IMR-90 (cell line): ENCODE measurements around the gene ZBTB26. TPM values are rescaled to one million over a fixed set of nuclear protein-coding genes. Genes with fewer than 3 reads are reported as not detected.
A peak's percentile ranks its signal among the peaks of the same experiment; 100 is the strongest.

Experiments used
- ATAC-seq: fragments of 200-7000 bp; cut with Tn5 transposase; 2 replicates; pipeline ENCODE4 v1.9.1; 2020; ENCODE audit warnings: low read depth, mild to moderate bottlenecking, moderate library complexity
- BruUV-seq: library from RNA; stranded (reverse); fragments of 400-500 nt; replicated peaks from 2 replicates; lab custom pipeline; 2021; lab: Mats Ljungman, UMichigan
- CTCF ChIA-PET: fragments of 300-600 bp; formaldehyde crosslinking; extraction: SDS; loops from one replicate; lab custom pipeline; 2021; ENCODE audit warnings: antibody characterized with exemption; lab: Yijun Ruan, JAX
- POLR2A ChIA-PET: fragments of 300-600 bp; sonication (Branson Sonifier 250); formaldehyde crosslinking; loops from one replicate; lab custom pipeline; 2022; ENCODE audit warnings: antibody characterized with exemption; ENCODE audit not compliant: unreplicated experiment; lab: Charles Lee
- DNase-seq: peaks from one replicate; pipeline ENCODE4 v3.0.0; 2013
- H2AFZ ChIP-seq: replicated peaks from 2 replicates; pipeline ENCODE3; 2013; ENCODE audit warnings: low read length, mild to moderate bottlenecking; ENCODE audit not compliant: poor library complexity
- H2AK5ac ChIP-seq: 2 replicates; pipeline ENCODE4 v1.6.1; 2013; ENCODE audit warnings: low read depth, low read length, inconsistent platforms
- H2AK9ac ChIP-seq: replicated peaks from 2 replicates; pipeline ENCODE3; 2013; ENCODE audit warnings: mild to moderate bottlenecking, low read depth, low read length, moderate library complexity; ENCODE audit not compliant: poor library complexity
- H2BK120ac ChIP-seq: 2 replicates; pipeline ENCODE4 v1.6.1; 2013; ENCODE audit warnings: low read depth, low read length, inconsistent platforms
- H2BK15ac ChIP-seq: 3 replicates; pipeline ENCODE4 v1.6.1; 2013; ENCODE audit warnings: low read depth, low read length, inconsistent platforms
- H2BK20ac ChIP-seq: 2 replicates; pipeline ENCODE4 v1.6.1; 2013; ENCODE audit warnings: low read depth, mild to moderate bottlenecking, inconsistent platforms, low read length, moderate library complexity
- H2BK5ac ChIP-seq: 2 replicates; pipeline ENCODE4 v1.6.1; 2013; ENCODE audit warnings: mild to moderate bottlenecking, low read depth, low read length, inconsistent platforms; ENCODE audit not compliant: poor library complexity, severe bottlenecking
- H3K14ac ChIP-seq: replicated peaks from 2 replicates; pipeline ENCODE4 v1.6.1; 2013; ENCODE audit warnings: low read depth, low read length, inconsistent platforms
- H3K18ac ChIP-seq: 2 replicates; pipeline ENCODE4 v1.6.1; 2013; ENCODE audit warnings: low read depth, low read length, control low read depth
- H3K23ac ChIP-seq: 2 replicates; pipeline ENCODE4 v1.6.1; 2013; ENCODE audit warnings: low read depth, low read length, inconsistent platforms
- H3K27ac ChIP-seq: 2 replicates; pipeline ENCODE4 v1.5.1; 2013; ENCODE audit warnings: mild to moderate bottlenecking, control low read depth, low read length; ENCODE audit not compliant: insufficient read depth
- H3K27me3 ChIP-seq: 2 replicates; pipeline ENCODE4 v1.6.1; 2013; ENCODE audit warnings: low read length; ENCODE audit not compliant: control insufficient read depth, insufficient read depth
- H3K36me3 ChIP-seq: 2 replicates; pipeline ENCODE4 v1.6.1; 2013; ENCODE audit warnings: low read length, mixed read lengths; ENCODE audit not compliant: control insufficient read depth, insufficient read depth
- H3K4ac ChIP-seq: 2 replicates; pipeline ENCODE4 v1.6.1; 2013; ENCODE audit warnings: low read depth, low read length, inconsistent platforms
- H3K4me1 ChIP-seq: 2 replicates; pipeline ENCODE4 v1.6.1; 2013; ENCODE audit warnings: low read length, mixed read lengths; ENCODE audit not compliant: control insufficient read depth, insufficient read depth
- H3K4me2 ChIP-seq: 2 replicates; pipeline ENCODE4 v1.6.1; 2013; ENCODE audit warnings: low read depth, mild to moderate bottlenecking, control low read depth, low read length, moderate library complexity
- H3K4me3 ChIP-seq: 2 replicates; pipeline ENCODE4 v1.5.1; 2013; ENCODE audit warnings: low read depth, mild to moderate bottlenecking, control low read depth, low read length, moderate library complexity; ENCODE audit not compliant: insufficient read depth
- H3K56ac ChIP-seq: 2 replicates; pipeline ENCODE4 v1.6.1; 2013; ENCODE audit warnings: low read length, inconsistent platforms; ENCODE audit not compliant: insufficient read depth; ENCODE audit errors: extremely low read depth
- H3K79me1 ChIP-seq, 2 experiments: 2 replicates each; pipeline ENCODE4 v1.6.1; 2013; ENCODE audit warnings: low read length in 2 of 2, inconsistent platforms in 1 of 2, low read depth in 1 of 2
- H3K9ac ChIP-seq: 2 replicates; pipeline ENCODE4 v1.6.1; 2013; ENCODE audit warnings: low read depth, low read length, control low read depth
- H3K9me1 ChIP-seq: 2 replicates; pipeline ENCODE4 v1.6.1; 2013; ENCODE audit warnings: low read length, inconsistent platforms; ENCODE audit not compliant: insufficient read depth
- H3K9me3 ChIP-seq: 2 replicates; pipeline ENCODE4 v1.6.1; 2013; ENCODE audit warnings: low read length; ENCODE audit not compliant: control insufficient read depth, insufficient read depth
- H4K20me1 ChIP-seq: 2 replicates; pipeline ENCODE4 v1.6.1; 2013; ENCODE audit warnings: low read length, inconsistent platforms; ENCODE audit not compliant: insufficient read depth
- H4K5ac ChIP-seq: 2 replicates; pipeline ENCODE4 v1.6.1; 2013; ENCODE audit warnings: mild to moderate bottlenecking, low read depth, low read length, control low read depth
- H4K8ac ChIP-seq, 2 experiments: 2 replicates each; pipeline ENCODE4 v1.6.1; 2013; ENCODE audit warnings: low read depth in 2 of 2, low read length in 2 of 2, control low read depth in 1 of 2, inconsistent platforms in 1 of 2
- H4K91ac ChIP-seq: 2 replicates; pipeline ENCODE4 v1.6.1; 2013; ENCODE audit warnings: low read depth, low read length, inconsistent platforms; ENCODE audit not compliant: insufficient read depth
- BHLHE40 ChIP-seq: fragments of 150-350 bp; IDR thresholded peaks from 2 replicates; pipeline ENCODE4 v1.6.1; 2016; ENCODE audit warnings: mild to moderate bottlenecking, low read depth, low read length
- CHD1 ChIP-seq: IDR thresholded peaks from 2 replicates; pipeline ENCODE4 v1.6.1; 2012; ENCODE audit warnings: low read depth, low read length, improper control_type of control experiment
- MAFK ChIP-seq: IDR thresholded peaks from 2 replicates; pipeline ENCODE4 v1.6.1; 2012; ENCODE audit warnings: low read depth, low read length, improper control_type of control experiment
- MAZ ChIP-seq: IDR thresholded peaks from 2 replicates; pipeline ENCODE4 v1.6.1; 2012; ENCODE audit warnings: low read depth, mild to moderate bottlenecking, low read length, improper control_type of control experiment, moderate library complexity, borderline replicate concordance
- RCOR1 ChIP-seq: IDR thresholded peaks from 2 replicates; pipeline ENCODE4 v1.6.1; 2012; ENCODE audit warnings: mild to moderate bottlenecking, low read length, improper control_type of control experiment; ENCODE audit not compliant: insufficient replicate concordance
- RFX5 ChIP-seq: IDR thresholded peaks from 2 replicates; pipeline ENCODE4 v1.8.0; 2012; ENCODE audit warnings: low read depth, mild to moderate bottlenecking, low read length, moderate library complexity
- WGBS, 2 experiments: methylation state at CpG; one replicate each; pipeline versions ENCODE4 v1.1.5 to v1.1.7; 2013; ENCODE audit warnings: missing lambda C conversion rate in 2 of 2; ENCODE audit not compliant: insufficient read length in 1 of 2; ENCODE audit errors: extremely low coverage in 2 of 2; 5-methylcytosine and 5-hydroxymethylcytosine counted together
- dilution Hi-C: fragments of 300-500 bp; cut with HindIII; formaldehyde crosslinking; loops from one replicate; pipeline ENCODE4 v1.14.3; 2018; ENCODE audit warnings: low sequenced_read_pairs; ENCODE audit not compliant: unreplicated experiment
- in situ Hi-C: fragments of 300-500 bp; cut with MboI; formaldehyde crosslinking; loops from 3 replicates; pipeline ENCODE4 v1.14.3; 2019; ENCODE audit warnings: low sequenced_read_pairs, inconsistent platforms, mixed read lengths
- intact Hi-C: fragments of 100-400 bp; cut with micrococcal nuclease; formaldehyde crosslinking; loops from 2 replicates; pipeline ENCODE4 v1.10.0; 2022
- polyA plus RNA-seq, 3 experiments: library from polyadenylated mRNA; depleted of rRNA; stranded (reverse); fragments of >200 nt; gene quantifications; 2 replicates each; pipeline ENCODE4 v1.2.3, GENCODE V29; 2012; ENCODE audit warnings: low replicate concordance in 1 of 3
- total RNA-seq: library from RNA; depleted of rRNA; stranded (reverse); fragments of >200 nt; gene quantifications from 2 replicates; pipeline ENCODE4 v1.2.3, GENCODE V29; 2012
- TF ChIP-seq, protein P1 (sequence below): fragments of 150-350 bp; IDR thresholded peaks from 2 replicates; pipeline ENCODE4 v1.6.1; 2017; ENCODE audit warnings: mild to moderate bottlenecking, antibody characterized with exemption, low read length, low read depth

ZBTB26 gene
- total and polyA plus RNA-seq, 2 of the 4 experiments (the other 2 are of a cell fraction) = 3.1 to 6.1 TPM

- H4K5ac ChIP-seq = no peak overlapping the region
- POLR2A ChIA-PET = no interaction called here
- H2AFZ ChIP-seq = no peak overlapping the region
- DNase-seq (no peak), ATAC-seq (no peak)
- H3K14ac ChIP-seq = no peak overlapping the region
- in situ Hi-C loops (no loop called here), dilution Hi-C loops (no loop called here), intact Hi-C loops (loop anchor here (5.0 kb wide), 1 partner anchor 46 kb away; no protein-coding TSS in a partner anchor)
- peaks cover 11 to 48% of the 10 kb centered on the region in 2 experiments for H3K79me1 ChIP-seq
- no peak overlapping the region for H3K9ac ChIP-seq
- H3K9me1 ChIP-seq = no peaks in the 10 kb centered on the region
- TF ChIP-seq RCOR1 (no peak), BHLHE40 (no peak), RFX5 (no peak), MAFK (peak; percentile 68; the same call in 1 of the 2 replicates), MAZ (no peak), CHD1 (no peak)
- TF ChIP-seq, protein P1, sequence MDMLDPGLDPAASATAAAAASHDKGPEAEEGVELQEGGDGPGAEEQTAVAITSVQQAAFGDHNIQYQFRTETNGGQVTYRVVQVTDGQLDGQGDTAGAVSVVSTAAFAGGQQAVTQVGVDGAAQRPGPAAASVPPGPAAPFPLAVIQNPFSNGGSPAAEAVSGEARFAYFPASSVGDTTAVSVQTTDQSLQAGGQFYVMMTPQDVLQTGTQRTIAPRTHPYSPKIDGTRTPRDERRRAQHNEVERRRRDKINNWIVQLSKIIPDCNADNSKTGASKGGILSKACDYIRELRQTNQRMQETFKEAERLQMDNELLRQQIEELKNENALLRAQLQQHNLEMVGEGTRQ = no peak
- CTCF ChIA-PET = no interaction called here
- H3K18ac ChIP-seq = no peak overlapping the region
- no peak overlapping the region for H3K4me2 ChIP-seq
- peaks cover 20% of the 10 kb centered on the region for H4K20me1 ChIP-seq
- no peak overlapping the region for H2BK20ac ChIP-seq
- no peak overlapping the region for H3K4ac ChIP-seq
- H2BK5ac ChIP-seq = no peak overlapping the region
- no peaks in the 10 kb centered on the region for H3K9me3 ChIP-seq
- no peaks in the 10 kb centered on the region for H3K27me3 ChIP-seq
- no peak overlapping the region for H3K23ac ChIP-seq
- H2AK9ac ChIP-seq = no peak overlapping the region
- peaks cover 3% of the 10 kb centered on the region for H3K36me3 ChIP-seq
- BruUV-seq = no TSS peak
- H3K4me3 ChIP-seq = no peak overlapping the region
- WGBS, 2 experiments = no CpG with 5 or more reads among the region's 1 CpG
- H4K91ac ChIP-seq = no peak overlapping the region
- H2BK120ac ChIP-seq = no peak overlapping the region
- no peak overlapping the region for H3K56ac ChIP-seq
- no peak overlapping the region for H3K27ac ChIP-seq
- H2AK5ac ChIP-seq = no peak overlapping the region
- no peak overlapping the region for H2BK15ac ChIP-seq
- peaks cover 7% of the 10 kb centered on the region for H3K4me1 ChIP-seq
- H4K8ac ChIP-seq = no peak overlapping the region
Measured at GRCh38 chr9:122946461-122947005, 15.2 kb upstream of the ZBTB26 start.
